Thoracic aorta (tissue), 2 donors: Measurements from ENCODE around the gene TPD52L1. TPM values are rescaled to one million over a fixed set of nuclear protein-coding genes. Genes with fewer than 3 reads are reported as not detected.

Experiments
- ATAC-seq: fragments of 150-250 bp; one replicate; pipeline ENCODE4 v1.8.0; 2017; ENCODE audit warnings: low read depth; ENCODE audit not compliant: insufficient number of reproducible peaks, low FRiP score
- DNase-seq: peaks from one replicate; pipeline ENCODE4 v3.0.0-alpha.2; 2020; ENCODE audit warnings: low spot score
- H3K27ac ChIP-seq, 2 donors: fragments of 200-600 bp; sonication (generic); 1 replicate in 1 of 2; 2 replicates in 1 of 2; pipeline ENCODE4 v1.5.1; 2016; ENCODE audit warnings: mild to moderate bottlenecking in 2 of 2, moderate library complexity in 2 of 2
- H3K27me3 ChIP-seq: fragments of 200-600 bp; sonication (generic); replicated peaks from 2 replicates; pipeline ENCODE4 v1.6.0; 2016; ENCODE audit warnings: mild to moderate bottlenecking; ENCODE audit not compliant: insufficient read depth
- H3K36me3 ChIP-seq: fragments of 200-600 bp; sonication (generic); one replicate; pipeline ENCODE4 v1.5.1; 2016
- H3K4me1 ChIP-seq, 2 donors: fragments of 200-600 bp; sonication (generic); 1 replicate in 1 of 2; 2 replicates in 1 of 2; pipeline versions ENCODE4 v1.5.1 to v1.6.0; 2016; ENCODE audit warnings: low read depth in 2 of 2, mild to moderate bottlenecking in 1 of 2; ENCODE audit not compliant: control insufficient read depth in 1 of 2
- H3K4me3 ChIP-seq: fragments of 200-600 bp; sonication (generic); 2 replicates; pipeline ENCODE4 v1.5.1; 2016; ENCODE audit warnings: mild to moderate bottlenecking
- H3K9me3 ChIP-seq: fragments of 200-600 bp; sonication (generic); 2 replicates; pipeline ENCODE4 v1.5.1; 2016
- total RNA-seq, 2 donors: library from RNA; depleted of rRNA; stranded (reverse); fragments of >200 nt; gene quantifications; one replicate each; pipeline versions ENCODE4 v1.1.0 to v1.2.3, GENCODE V29; 2016
- TF ChIP-seq, protein P1 (sequence below): fragments of 200-600 bp; sonication (generic); IDR thresholded peaks from one replicate; pipeline ENCODE4 v1.5.1; 2019; ENCODE audit warnings: antibody characterized with exemption

Gene TPD52L1
- total RNA-seq, 2 donors from 2014 or later, result 37.1 to 73.5 TPM

- TF ChIP-seq, protein P1, sequence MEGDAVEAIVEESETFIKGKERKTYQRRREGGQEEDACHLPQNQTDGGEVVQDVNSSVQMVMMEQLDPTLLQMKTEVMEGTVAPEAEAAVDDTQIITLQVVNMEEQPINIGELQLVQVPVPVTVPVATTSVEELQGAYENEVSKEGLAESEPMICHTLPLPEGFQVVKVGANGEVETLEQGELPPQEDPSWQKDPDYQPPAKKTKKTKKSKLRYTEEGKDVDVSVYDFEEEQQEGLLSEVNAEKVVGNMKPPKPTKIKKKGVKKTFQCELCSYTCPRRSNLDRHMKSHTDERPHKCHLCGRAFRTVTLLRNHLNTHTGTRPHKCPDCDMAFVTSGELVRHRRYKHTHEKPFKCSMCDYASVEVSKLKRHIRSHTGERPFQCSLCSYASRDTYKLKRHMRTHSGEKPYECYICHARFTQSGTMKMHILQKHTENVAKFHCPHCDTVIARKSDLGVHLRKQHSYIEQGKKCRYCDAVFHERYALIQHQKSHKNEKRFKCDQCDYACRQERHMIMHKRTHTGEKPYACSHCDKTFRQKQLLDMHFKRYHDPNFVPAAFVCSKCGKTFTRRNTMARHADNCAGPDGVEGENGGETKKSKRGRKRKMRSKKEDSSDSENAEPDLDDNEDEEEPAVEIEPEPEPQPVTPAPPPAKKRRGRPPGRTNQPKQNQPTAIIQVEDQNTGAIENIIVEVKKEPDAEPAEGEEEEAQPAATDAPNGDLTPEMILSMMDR, result no peak
- H3K27me3 ChIP-seq, result no peaks in the 10 kb centered on the region
- no peaks in the 10 kb centered on the region for H3K9me3 ChIP-seq
- no peak for DNase-seq
- H3K4me3 ChIP-seq, result no peak overlapping the region
- H3K36me3 ChIP-seq, result no peaks in the 10 kb centered on the region
- ATAC-seq, result no peak
- H3K27ac ChIP-seq, result no peak overlapping the region
- H3K4me1 ChIP-seq, result peaks cover 6 to 29% of the 10 kb centered on the region in 2 donors
Measured at GRCh38 chr6:125173341-125174095, 19.9 kb downstream of the TPD52L1 start.

DNA sequence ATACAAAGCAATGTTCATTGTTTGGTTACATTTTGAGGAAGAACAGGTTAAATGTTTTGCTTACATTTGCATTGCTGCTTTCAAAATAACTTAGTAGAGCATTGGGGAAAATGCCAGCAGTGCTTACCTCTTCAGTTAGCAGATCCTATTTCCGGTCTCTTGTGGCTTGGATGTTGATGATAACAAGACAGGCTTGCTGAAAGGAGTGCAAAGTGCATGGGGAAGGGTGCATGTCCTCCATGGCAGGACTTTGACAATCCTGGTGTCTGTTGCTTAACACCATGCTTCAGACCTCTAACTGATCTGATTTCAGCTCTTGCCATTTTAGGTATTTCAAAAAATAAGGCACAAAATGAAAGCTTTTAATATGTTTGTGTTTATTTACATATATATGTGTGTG is 21.1 kb downstream of the TPD52L1 start:
- ATAC-seq (no peak), DNase-seq (no peak)
- Histone ChIP-seq H3K36me3 (no peaks in the 10 kb centered on the region), H3K4me1 (peaks cover 0 to 18% of the 10 kb centered on the region in 2 donors), H3K4me3 (no peak overlapping the region), H3K9me3 (no peaks in the 10 kb centered on the region), H3K27ac (no peak overlapping the region), H3K27me3 (no peaks in the 10 kb centered on the region)
- TF ChIP-seq, protein P1, result no peak

DNA sequence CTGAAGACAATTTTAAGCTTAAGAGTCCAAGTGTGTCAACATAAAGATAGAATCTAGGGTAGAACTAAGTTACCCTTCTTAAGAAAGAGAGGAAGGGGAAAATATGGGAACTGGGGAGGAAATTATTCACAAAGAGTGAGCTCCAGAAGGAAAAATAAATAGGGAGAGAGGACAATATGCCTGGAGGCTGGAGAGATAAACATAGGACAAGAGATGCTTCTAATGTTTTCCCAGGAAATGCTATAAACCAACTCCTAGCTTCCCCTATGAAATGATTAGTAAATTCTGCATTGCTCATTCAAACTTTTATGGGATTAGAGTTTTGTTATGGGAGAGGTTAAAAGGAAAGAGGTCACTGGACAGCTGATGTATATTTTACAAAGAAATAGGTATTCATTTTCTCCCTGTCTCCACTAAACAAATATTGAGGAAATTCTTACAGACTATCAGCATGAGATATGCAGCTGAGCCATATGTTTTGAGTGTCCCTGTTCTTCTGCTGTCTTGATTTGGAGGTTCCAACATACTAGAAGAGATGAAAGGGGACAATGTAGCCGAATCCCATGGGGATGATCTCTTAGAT is 22.0 kb downstream of the TPD52L1 start:
- TF ChIP-seq, protein P1, result no peak
- Histone ChIP-seq H3K9me3 (no peaks in the 10 kb centered on the region), H3K27me3 (no peaks in the 10 kb centered on the region), H3K27ac (no peak overlapping the region), H3K4me1 (peaks cover 0 to 10% of the 10 kb centered on the region in 2 donors), H3K36me3 (no peaks in the 10 kb centered on the region), H3K4me3 (no peak overlapping the region)
- no peak for DNase-seq
- no peak for ATAC-seq

DNA sequence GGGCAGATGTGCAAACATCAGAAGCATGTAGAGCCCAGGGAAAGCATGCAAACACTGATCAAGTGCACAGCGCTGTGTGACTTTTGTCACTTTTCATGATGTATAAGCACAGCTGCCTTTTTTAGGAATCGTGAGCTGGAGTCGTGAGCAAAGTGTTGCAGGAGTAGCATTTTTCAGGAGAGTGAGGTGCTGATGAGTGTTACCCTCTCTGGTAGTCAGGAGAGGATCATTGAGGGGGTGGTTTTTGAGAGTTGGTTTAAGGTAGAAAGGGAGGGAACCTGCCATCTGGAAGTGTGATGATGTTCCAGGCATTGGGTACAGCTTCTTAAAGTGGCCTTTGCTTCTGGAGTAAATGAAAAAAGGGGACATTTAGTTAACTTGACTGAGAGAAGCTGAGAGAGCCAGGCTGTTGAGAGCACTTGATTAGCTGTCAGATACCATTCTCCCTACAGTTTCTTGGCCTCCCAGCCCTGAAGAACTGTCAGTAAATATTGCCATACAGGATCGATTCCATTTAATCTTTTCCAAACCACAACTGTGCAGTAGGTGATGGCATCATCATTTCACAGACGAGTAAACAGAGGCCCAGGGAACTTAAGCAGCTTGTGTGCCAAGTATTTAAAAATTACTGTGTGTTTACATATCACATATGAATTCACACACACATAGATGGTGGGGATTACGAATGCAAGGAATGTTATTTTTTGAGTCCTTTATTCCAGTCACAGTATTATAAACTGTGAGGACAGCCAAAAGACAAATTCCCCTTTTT is 28.9 kb downstream of the TPD52L1 start:
- TF ChIP-seq, protein P1, result no peak
- Histone ChIP-seq H3K27me3 (no peaks in the 10 kb centered on the region), H3K4me3 (no peak overlapping the region), H3K27ac (no peak overlapping the region), H3K9me3 (no peaks in the 10 kb centered on the region), H3K4me1 (peaks cover 0 to 23% of the 10 kb centered on the region in 2 donors), H3K36me3 (no peaks in the 10 kb centered on the region)
- ATAC-seq, result no peak
- DNase-seq, result no peak

DNA sequence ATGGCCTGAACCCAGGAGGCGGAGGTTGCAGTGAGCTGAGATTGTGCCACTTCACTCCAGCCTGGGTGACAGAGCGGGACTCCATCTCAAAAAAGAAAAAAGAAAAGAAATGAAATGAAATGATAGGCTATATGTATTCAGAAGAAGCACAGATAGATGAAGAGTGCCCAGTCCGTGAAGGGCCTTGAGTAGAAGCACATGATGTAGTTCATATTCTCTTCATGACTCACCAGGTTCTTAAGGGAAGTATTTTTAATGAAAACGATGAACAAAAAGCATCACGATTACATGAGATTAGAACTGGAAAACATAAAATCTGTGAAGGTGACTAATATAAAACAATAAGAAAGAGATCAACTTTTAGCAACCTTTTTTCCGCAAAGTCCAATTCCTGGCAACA is 29.8 kb downstream of the TPD52L1 start:
- no peaks in the 10 kb centered on the region for H3K9me3 ChIP-seq
- ATAC-seq (no peak), DNase-seq (no peak)
- H3K27me3 ChIP-seq, result no peaks in the 10 kb centered on the region
- peaks cover under 1 to 32% of the 10 kb centered on the region in 2 donors for H3K4me1 ChIP-seq
- TF ChIP-seq, protein P1, result no peak
- H3K27ac ChIP-seq, result peak overlapping the region in 1 of 2 donors; percentile 9
- H3K36me3 ChIP-seq, result no peaks in the 10 kb centered on the region
- H3K4me3 ChIP-seq, result no peak overlapping the region
